Liver (tissue), 9 donors: Measurements from ENCODE around the gene APBA2. TPM values are rescaled to one million over a fixed set of nuclear protein-coding genes. Genes with fewer than 3 reads are reported as not detected.
A peak's percentile ranks its signal among the peaks of the same experiment; 100 is the strongest.

Experiments
- DNase-seq: peaks from one replicate; pipeline ENCODE4 v3.0.0-alpha.2; 2017; ENCODE audit warnings: low spot score
- H3K27ac ChIP-seq, 2 donors: one replicate each; pipeline ENCODE4 v1.7.0; 2013; ENCODE audit warnings: inconsistent platforms in 2 of 2, low read length in 2 of 2, control low read depth in 1 of 2, low read depth in 1 of 2, mild to moderate bottlenecking in 1 of 2
- H3K27me3 ChIP-seq, 4 donors: one replicate each; pipeline versions ENCODE4 v1.6.1 to v1.7.0; 2013; ENCODE audit warnings: low read length in 3 of 4, inconsistent platforms in 1 of 4, mild to moderate bottlenecking in 1 of 4, moderate library complexity in 1 of 4; ENCODE audit not compliant: control insufficient read depth in 4 of 4, insufficient read depth in 4 of 4
- H3K36me3 ChIP-seq, 4 donors: one replicate each; pipeline versions ENCODE4 v1.6.1 to v1.7.0; 2013; ENCODE audit warnings: low read length in 3 of 4, mild to moderate bottlenecking in 3 of 4, low read depth in 1 of 4, moderate library complexity in 1 of 4; ENCODE audit not compliant: control insufficient read depth in 4 of 4, insufficient read depth in 3 of 4
- H3K4me1 ChIP-seq, 4 donors: one replicate each; pipeline versions ENCODE4 v1.6.1 to v1.7.0; 2013; ENCODE audit warnings: low read length in 3 of 4, mild to moderate bottlenecking in 3 of 4, moderate library complexity in 1 of 4; ENCODE audit not compliant: control insufficient read depth in 4 of 4, insufficient read depth in 4 of 4
- H3K4me3 ChIP-seq, 3 donors: one replicate each; pipeline versions ENCODE4 v1.6.1 to v1.7.0; 2013; ENCODE audit warnings: low read length in 3 of 3, control low read depth in 1 of 3, low read depth in 1 of 3, mild to moderate bottlenecking in 1 of 3
- H3K9ac ChIP-seq, 2 donors: one replicate each; pipeline ENCODE4 v1.7.0; 2013; ENCODE audit warnings: low read length in 2 of 2, mild to moderate bottlenecking in 2 of 2, moderate library complexity in 2 of 2, control low read depth in 1 of 2, low read depth in 1 of 2
- H3K9me3 ChIP-seq, 4 donors: one replicate each; pipeline versions ENCODE4 v1.6.1 to v1.7.0; 2013; ENCODE audit warnings: low read length in 3 of 4; ENCODE audit not compliant: control insufficient read depth in 4 of 4
- CTCF ChIP-seq: fragments of 150-350 bp; IDR thresholded peaks from 2 replicates; pipeline ENCODE4 v1.5.1; 2017; ENCODE audit warnings: improper control_type of control experiment, low read depth, low read length; ENCODE audit not compliant: missing input control
- FOXA1 ChIP-seq: IDR thresholded peaks from 2 replicates; pipeline ENCODE4 v1.6.1; 2016; ENCODE audit warnings: antibody characterized with exemption
- FOXA2 ChIP-seq: IDR thresholded peaks from 2 replicates; pipeline ENCODE4 v1.6.1; 2016; ENCODE audit warnings: antibody characterized with exemption
- GABPA ChIP-seq, 2 donors: IDR thresholded peaks in 1 of 2; conservative IDR thresholded peaks in 1 of 2; 2 replicates each; pipeline ENCODE4 v1.6.1; 2016; ENCODE audit warnings: antibody characterized with exemption in 2 of 2, mild to moderate bottlenecking in 1 of 2, moderate library complexity in 1 of 2
- JUND ChIP-seq, 2 donors: IDR thresholded peaks; 2 replicates each; pipeline ENCODE4 v1.6.1; 2016; ENCODE audit warnings: antibody characterized with exemption in 2 of 2
- NR2F2 ChIP-seq: IDR thresholded peaks from 2 replicates; pipeline ENCODE4 v1.6.1; 2016; ENCODE audit warnings: antibody characterized with exemption
- SP1 ChIP-seq: IDR thresholded peaks from 2 replicates; pipeline ENCODE4 v1.6.1; 2018; ENCODE audit warnings: antibody characterized with exemption, mild to moderate bottlenecking
- YY1 ChIP-seq: IDR thresholded peaks from 2 replicates; pipeline ENCODE4 v1.6.1; 2016; ENCODE audit warnings: antibody characterized with exemption, mild to moderate bottlenecking
- WGBS: extraction: QIAGEN DNeasy Blood & Tissue Kit; methylation state at CpG from one replicate; pipeline ENCODE4 v1.1.7; 2013; 5-methylcytosine and 5-hydroxymethylcytosine counted together
- polyA plus RNA-seq, 2 donors: library from polyadenylated mRNA; stranded (reverse) in 1 of 2; unstranded in 1 of 2; fragments of 200-250 nt in 1 of 2; fragments of >200 nt in 1 of 2; fragmentation: Nextera tagmentation in 1 of 2; extraction: Ambion mirVana in 1 of 2; gene quantifications; one replicate each; pipeline versions ENCODE4 v1.2.1 to v1.2.3, GENCODE V29; 2013 to 2015
- total RNA-seq, 2 donors: library from RNA; depleted of rRNA; stranded (reverse); fragments of >200 nt; gene quantifications; one replicate each; pipeline ENCODE4 v1.2.3, GENCODE V29; 2014
- TF ChIP-seq, protein P1 (sequence below): IDR thresholded peaks from 2 replicates; pipeline ENCODE4 v1.6.1; 2016; ENCODE audit warnings: antibody characterized with exemption
- TF ChIP-seq, protein P2 (sequence below): IDR thresholded peaks from 2 replicates; pipeline ENCODE4 v1.6.1; 2016; ENCODE audit warnings: antibody characterized with exemption
- donor health status: healthy.
- donor health status: healthy.
- donor health status: healthy.
- donor health status: healthy.
- donor health status: healthy.

Gene APBA2
- total and polyA plus RNA-seq, 4 donors, result 0.38 to 2.9 (median 1.7) TPM

GRCh38 chr15:29088666-29089065, 202.9 kb downstream of the APBA2 start:
- no peak for DNase-seq
- Histone ChIP-seq H3K9me3 (no peaks in the 10 kb centered on the region), H3K9ac (no peak overlapping the region), H3K36me3 (no peaks in the 10 kb centered on the region), H3K4me1 (no peaks in the 10 kb centered on the region), H3K27ac (no peak overlapping the region), H3K27me3 (no peaks in the 10 kb centered on the region), H3K4me3 (no peak overlapping the region)
- WGBS, result 94% methylated on average over 5 of the region's 5 CpGs
- TF ChIP-seq CTCF (no peak), NR2F2 (no peak), JUND (IDR thresholded peaks at IDR 0.05) (no peak)

- H3K9me3 ChIP-seq, result no peaks in the 10 kb centered on the region
- no peak overlapping the region for H3K9ac ChIP-seq
- no peaks in the 10 kb centered on the region for H3K4me1 ChIP-seq
- no peak for TF ChIP-seq SP1
- H3K4me3 ChIP-seq, result no peak overlapping the region
- no peaks in the 10 kb centered on the region for H3K36me3 ChIP-seq
- WGBS, result 78% methylated on average over 16 of the region's 16 CpGs
- no peak overlapping the region for H3K27ac ChIP-seq
- no peak for DNase-seq
- no peaks in the 10 kb centered on the region for H3K27me3 ChIP-seq
These were observed 204.2 kb downstream of the APBA2 start for GRCh38 chr15:29089731-29090616.

DNA sequence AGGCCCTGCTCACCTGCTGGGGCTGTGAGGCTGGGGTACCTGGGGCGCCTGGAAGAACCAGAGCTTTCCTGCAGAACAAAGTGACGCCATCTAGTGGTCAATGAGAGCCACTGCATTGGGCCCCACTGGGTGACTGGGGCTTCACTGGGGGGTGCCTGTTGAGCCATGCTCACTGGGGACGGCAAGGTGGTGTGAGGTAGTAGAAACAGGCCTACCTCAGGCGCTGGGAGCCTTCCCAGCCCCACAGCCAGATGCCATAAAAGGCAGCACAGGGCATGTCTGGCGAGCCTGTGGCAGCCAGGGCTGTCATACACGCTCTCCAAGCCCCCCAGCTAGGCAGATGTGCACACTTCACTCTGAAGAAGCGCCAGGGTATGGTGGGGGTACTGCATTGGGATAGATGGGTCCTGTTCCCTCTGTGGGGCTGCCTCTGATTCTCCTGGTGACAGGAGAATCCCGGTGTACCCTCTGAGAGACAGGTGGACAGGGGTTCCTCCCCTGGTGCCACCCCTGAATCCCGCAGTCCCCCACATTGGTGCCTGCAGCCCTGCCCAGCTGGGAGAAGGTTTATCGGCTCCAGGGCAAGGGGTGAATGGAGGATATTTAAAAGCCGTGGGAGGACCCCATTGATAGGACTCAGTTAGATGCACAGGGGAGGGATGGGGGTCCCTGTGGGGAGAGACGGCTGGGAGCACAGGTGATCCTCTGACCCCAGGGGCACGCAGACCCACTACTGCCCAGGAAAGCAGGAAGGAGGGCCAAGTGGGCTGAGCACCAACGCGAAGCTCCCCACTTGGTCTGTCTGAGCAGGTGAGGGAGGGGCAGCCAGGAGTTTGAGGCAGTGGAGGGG, 205.1 kb downstream of the APBA2 start:
- no peaks in the 10 kb centered on the region for H3K4me1 ChIP-seq
- H3K4me3 ChIP-seq, result no peak overlapping the region
- no peaks in the 10 kb centered on the region for H3K36me3 ChIP-seq
- 83% methylated on average over 15 of the region's 15 CpGs for WGBS
- TF ChIP-seq CTCF, result peak; percentile 34
- no peak for TF ChIP-seq SP1
- H3K27me3 ChIP-seq, result no peaks in the 10 kb centered on the region
- no peak overlapping the region for H3K9ac ChIP-seq
- no peak overlapping the region for H3K27ac ChIP-seq
- H3K9me3 ChIP-seq, result no peaks in the 10 kb centered on the region
- DNase-seq, result peak; percentile 44

- H3K27ac ChIP-seq, result no peak overlapping the region
- no peaks in the 10 kb centered on the region for H3K4me1 ChIP-seq
- no peaks in the 10 kb centered on the region for H3K36me3 ChIP-seq
- DNase-seq, result no peak
- WGBS, result 77% methylated on average over 8 of the region's 8 CpGs
- H3K4me3 ChIP-seq, result no peak overlapping the region
- H3K9ac ChIP-seq, result no peak overlapping the region
- H3K27me3 ChIP-seq, result no peaks in the 10 kb centered on the region
- no peak for TF ChIP-seq CTCF
- no peak for TF ChIP-seq FOXA2
- TF ChIP-seq GABPA (IDR thresholded peaks at IDR 0.05 in 1 of 2, conservative IDR thresholded peaks at IDR 0.05 in 1 of 2), result no peak
- TF ChIP-seq, protein P1, sequence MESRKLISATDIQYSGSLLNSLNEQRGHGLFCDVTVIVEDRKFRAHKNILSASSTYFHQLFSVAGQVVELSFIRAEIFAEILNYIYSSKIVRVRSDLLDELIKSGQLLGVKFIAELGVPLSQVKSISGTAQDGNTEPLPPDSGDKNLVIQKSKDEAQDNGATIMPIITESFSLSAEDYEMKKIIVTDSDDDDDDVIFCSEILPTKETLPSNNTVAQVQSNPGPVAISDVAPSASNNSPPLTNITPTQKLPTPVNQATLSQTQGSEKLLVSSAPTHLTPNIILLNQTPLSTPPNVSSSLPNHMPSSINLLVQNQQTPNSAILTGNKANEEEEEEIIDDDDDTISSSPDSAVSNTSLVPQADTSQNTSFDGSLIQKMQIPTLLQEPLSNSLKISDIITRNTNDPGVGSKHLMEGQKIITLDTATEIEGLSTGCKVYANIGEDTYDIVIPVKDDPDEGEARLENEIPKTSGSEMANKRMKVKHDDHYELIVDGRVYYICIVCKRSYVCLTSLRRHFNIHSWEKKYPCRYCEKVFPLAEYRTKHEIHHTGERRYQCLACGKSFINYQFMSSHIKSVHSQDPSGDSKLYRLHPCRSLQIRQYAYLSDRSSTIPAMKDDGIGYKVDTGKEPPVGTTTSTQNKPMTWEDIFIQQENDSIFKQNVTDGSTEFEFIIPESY, result no peak
- no peak for TF ChIP-seq YY1
- TF ChIP-seq, protein P2, sequence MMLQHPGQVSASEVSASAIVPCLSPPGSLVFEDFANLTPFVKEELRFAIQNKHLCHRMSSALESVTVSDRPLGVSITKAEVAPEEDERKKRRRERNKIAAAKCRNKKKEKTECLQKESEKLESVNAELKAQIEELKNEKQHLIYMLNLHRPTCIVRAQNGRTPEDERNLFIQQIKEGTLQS, result no peak
- TF ChIP-seq FOXA1, result no peak
- no peak for TF ChIP-seq SP1
- no peak for TF ChIP-seq JUND (IDR thresholded peaks at IDR 0.05)
- H3K9me3 ChIP-seq, result no peaks in the 10 kb centered on the region
These were observed 205.9 kb downstream of the APBA2 start for GRCh38 chr15:29091666-29092065.
